ENCODE results near the gene C2.
"Not testable (repeated sequence)": the region's sequence is repeated elsewhere in the genome, so short reads cannot be mapped to it uniquely, and the experiment has no call there.

Gene C2

GRCh38 chr6:31899215-31899614 lies 28.3 kb upstream of the C2 start:
- no peak for DNase-seq (ENCODE audit: low read depth in 2 of 2)

- no peak for DNase-seq (ENCODE audit: low read depth in 2 of 2)
These were observed 27.4 kb upstream of the C2 start for GRCh38 chr6:31899882-31900722.

GRCh38 chr6:31900917-31901414 lies 26.6 kb upstream of the C2 start:
- no peak for DNase-seq (ENCODE audit: low read depth in 2 of 2)

- peak in 1 of 2 donors; percentile 48 for DNase-seq (ENCODE audit: low read depth in 2 of 2)
These were observed 26.0 kb upstream of the C2 start for GRCh38 chr6:31901415-31901952.

GRCh38 chr6:31901953-31902643 lies 25.4 kb upstream of the C2 start, which contains the start of gene ZBTB12:
ZBTB12 (minus strand) TSS chr6:31902086; CDS start chr6:31901305, 781 bp downstream.
- DNase-seq (ENCODE audit: low read depth in 2 of 2) = peak; percentile 58 to 77

- DNase-seq (ENCODE audit: low read depth in 2 of 2) = no peak
These were observed 23.6 kb upstream of the C2 start for GRCh38 chr6:31903957-31904356.

- DNase-seq (ENCODE audit: low read depth in 2 of 2) = no peak
These were observed 22.5 kb upstream of the C2 start for GRCh38 chr6:31905041-31905440.

GRCh38 chr6:31906122-31906521 lies 21.4 kb upstream of the C2 start:
- DNase-seq (ENCODE audit: low read depth in 2 of 2) = no peak

- DNase-seq (ENCODE audit: low read depth in 2 of 2) = not testable (repeated sequence)
These were observed 20.8 kb upstream of the C2 start for GRCh38 chr6:31906727-31907126.

GRCh38 chr6:31907158-31907813 lies 20.2 kb upstream of the C2 start:
- no peak for DNase-seq (ENCODE audit: low read depth in 2 of 2)

GRCh38 chr6:31908255-31908654 lies 19.3 kb upstream of the C2 start:
- not testable (repeated sequence) for DNase-seq (ENCODE audit: low read depth in 2 of 2)

GRCh38 chr6:31908791-31909190 lies 18.7 kb upstream of the C2 start:
- no peak for DNase-seq (ENCODE audit: low read depth in 2 of 2)

GRCh38 chr6:31909298-31909697 lies 18.2 kb upstream of the C2 start:
- DNase-seq (ENCODE audit: low read depth in 2 of 2) = not testable (repeated sequence)

- no peak for DNase-seq (ENCODE audit: low read depth in 2 of 2)
These were observed 15.5 kb upstream of the C2 start for GRCh38 chr6:31911826-31912585.

- no peak for DNase-seq (ENCODE audit: low read depth in 2 of 2)
These were observed 12.2 kb upstream of the C2 start for GRCh38 chr6:31915351-31915750.

- no peak for DNase-seq (ENCODE audit: low read depth in 2 of 2)
These were observed 11.8 kb upstream of the C2 start for GRCh38 chr6:31915756-31916155.

GRCh38 chr6:31918069-31918720 lies 9.3 kb upstream of the C2 start:
- no peak for DNase-seq (ENCODE audit: low read depth in 2 of 2)

- DNase-seq (ENCODE audit: low read depth in 2 of 2) = no peak
These were observed 7.8 kb upstream of the C2 start for GRCh38 chr6:31919624-31920303.

- DNase-seq (ENCODE audit: low read depth in 2 of 2) = no peak
These were observed 6.7 kb upstream of the C2 start for GRCh38 chr6:31920811-31921210.

GRCh38 chr6:31922942-31923341 lies 4.6 kb upstream of the C2 start:
- no peak for DNase-seq (ENCODE audit: low read depth in 2 of 2)

All from stimulated activated CD8-positive, alpha-beta memory T cell treated with anti-CD3 and anti-CD28 coated beads, Interleukin-2, amount 100 ng/mL, for 1 hour (primary cell).